MM.1S (cell line): ENCODE results near the gene VAPA.

Source experiments
- DNase-seq: peaks from one replicate; pipeline ENCODE4 v3.0.0-alpha.2; 2015
- H2AFZ ChIP-seq: fragments of 300-600 bp; sonication (generic); 2 replicates; pipeline ENCODE4 v1.6.0; 2016; ENCODE audit warnings: antibody characterized with exemption, low read length
- H3F3A ChIP-seq: fragments of 300-600 bp; sonication (generic); 2 replicates; pipeline ENCODE4 v1.6.1; 2016; ENCODE audit warnings: mild to moderate bottlenecking, antibody characterized with exemption, low read length, moderate library complexity, mixed read lengths; ENCODE audit not compliant: insufficient read depth
- H3K27ac ChIP-seq: fragments of 300-600 bp; sonication (generic); 2 replicates; pipeline ENCODE4 v1.5.1; 2016; ENCODE audit warnings: mild to moderate bottlenecking, low read length
- H3K27me3 ChIP-seq: fragments of 300-600 bp; sonication (generic); replicated peaks from 2 replicates; pipeline ENCODE4 v1.6.0; 2016; ENCODE audit warnings: low read length; ENCODE audit not compliant: insufficient read depth
- H3K36me3 ChIP-seq: fragments of 300-600 bp; sonication (generic); replicated peaks from 2 replicates; pipeline ENCODE4 v1.6.1; 2016; ENCODE audit warnings: mild to moderate bottlenecking, low read length, mixed read lengths; ENCODE audit not compliant: insufficient read depth
- H3K4me1 ChIP-seq: fragments of 300-600 bp; sonication (generic); 2 replicates; pipeline ENCODE4 v1.6.1; 2016; ENCODE audit warnings: low read length, mixed read lengths
- H3K4me2 ChIP-seq: fragments of 300-600 bp; sonication (generic); 2 replicates; pipeline ENCODE4 v1.6.0; 2016; ENCODE audit warnings: low read depth, low read length
- H3K4me3 ChIP-seq: fragments of 300-600 bp; sonication (generic); 2 replicates; pipeline ENCODE4 v1.5.1; 2016; ENCODE audit warnings: low read length, mixed read lengths
- H3K79me2 ChIP-seq: fragments of 300-600 bp; sonication (generic); 2 replicates; pipeline ENCODE4 v1.6.1; 2016; ENCODE audit warnings: mixed run types, low read length, mixed read lengths
- H3K9ac ChIP-seq: fragments of 300-600 bp; sonication (generic); 2 replicates; pipeline ENCODE4 v1.6.1; 2016; ENCODE audit warnings: low read length, mixed read lengths
- H3K9me2 ChIP-seq: fragments of 300-600 bp; sonication (generic); replicated peaks from 2 replicates; pipeline ENCODE4 v1.6.1; 2016; ENCODE audit warnings: mild to moderate bottlenecking, low read length, mixed read lengths; ENCODE audit not compliant: insufficient read depth
- H3K9me3 ChIP-seq: fragments of 300-600 bp; sonication (generic); replicated peaks from 2 replicates; pipeline ENCODE4 v1.6.1; 2016; ENCODE audit warnings: mild to moderate bottlenecking, low read length, mixed read lengths; ENCODE audit not compliant: insufficient read depth
- H4K20me1 ChIP-seq: fragments of 300-600 bp; sonication (generic); 2 replicates; pipeline ENCODE4 v1.6.1; 2016; ENCODE audit warnings: mild to moderate bottlenecking, low read length, moderate library complexity, mixed read lengths; ENCODE audit not compliant: insufficient read depth
- CTCF ChIP-seq: fragments of 300-600 bp; sonication (generic); IDR thresholded peaks from 2 replicates; pipeline ENCODE4 v1.5.1; 2016; ENCODE audit warnings: antibody characterized with exemption, low read length, mixed read lengths
- EZH2 ChIP-seq: fragments of 300-600 bp; sonication (generic); optimal IDR thresholded peaks from 2 replicates; pipeline ENCODE3; 2017; ENCODE audit warnings: low read depth, mild to moderate bottlenecking, antibody characterized with exemption, low read length, mixed read lengths
- EZH2phosphoT487 ChIP-seq: fragments of 300-600 bp; sonication (generic); IDR thresholded peaks from 2 replicates; pipeline ENCODE4 v1.6.1; 2018; ENCODE audit warnings: antibody characterized with exemption, low read length

The VAPA gene

DNA sequence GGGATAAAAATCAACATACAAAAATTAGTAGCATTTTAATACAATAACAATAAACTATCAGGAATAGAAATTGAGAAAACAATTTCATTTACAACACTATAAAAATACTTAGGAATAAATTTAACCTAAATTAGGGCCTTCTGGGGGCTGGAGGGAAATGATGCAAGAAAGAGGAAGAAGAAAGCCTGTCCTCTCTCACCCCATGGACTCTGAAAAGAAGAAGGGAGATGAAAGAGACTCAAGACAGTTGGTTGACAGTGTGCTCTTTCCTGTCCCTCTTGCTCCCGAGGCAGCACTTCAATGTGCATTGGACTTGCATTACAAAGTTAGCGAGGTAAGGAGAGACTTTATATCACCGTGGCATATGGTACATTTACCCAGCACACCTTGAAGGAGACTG is 88.5 kb downstream of the VAPA start:
- Histone ChIP-seq H2AFZ (no peak overlapping the region), H3K4me1 (no peaks in the 10 kb centered on the region), H3K79me2 (no peaks in the 10 kb centered on the region), H3K27ac (no peak overlapping the region), H3K9me3 (no peaks in the 10 kb centered on the region), H3F3A (no peaks in the 10 kb centered on the region), H3K36me3 (no peaks in the 10 kb centered on the region), H3K9me2 (no peaks in the 10 kb centered on the region), H3K27me3 (no peaks in the 10 kb centered on the region), H3K4me3 (no peak overlapping the region), H3K4me2 (no peak overlapping the region), H3K9ac (no peak overlapping the region), H4K20me1 (no peaks in the 10 kb centered on the region)
- no peak for DNase-seq
- no peak for TF ChIP-seq EZH2
- no peak for TF ChIP-seq EZH2phosphoT487
- TF ChIP-seq CTCF: no peak

DNA sequence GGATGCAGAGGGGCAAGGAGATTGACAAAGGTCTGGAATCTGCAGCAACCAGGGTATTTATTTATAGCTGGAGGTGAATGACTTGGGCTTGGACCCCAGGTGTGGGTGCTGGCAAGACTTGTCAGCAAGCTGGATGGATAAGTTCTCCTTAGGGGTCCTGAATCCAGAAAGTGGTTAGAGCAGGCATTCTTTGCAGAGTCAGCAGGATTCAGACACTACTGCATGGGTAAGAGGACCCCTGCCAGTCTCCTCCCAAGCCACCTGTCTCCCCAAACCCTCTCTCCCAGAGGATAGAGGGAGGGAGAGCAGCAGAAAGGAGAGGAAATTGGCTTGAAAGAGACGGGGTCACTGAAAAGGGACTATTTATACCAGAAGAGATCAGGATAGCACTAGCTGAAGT is 89.5 kb downstream of the VAPA start:
- no peak overlapping the region for H2AFZ ChIP-seq
- DNase-seq: no peak
- no peaks in the 10 kb centered on the region for H3K36me3 ChIP-seq
- no peaks in the 10 kb centered on the region for H3K9me3 ChIP-seq
- no peaks in the 10 kb centered on the region for H3K4me1 ChIP-seq
- H3K4me2 ChIP-seq: no peak overlapping the region
- H3K27ac ChIP-seq: no peak overlapping the region
- no peaks in the 10 kb centered on the region for H3K9me2 ChIP-seq
- no peak overlapping the region for H3K4me3 ChIP-seq
- H3K9ac ChIP-seq: no peak overlapping the region
- no peaks in the 10 kb centered on the region for H3K79me2 ChIP-seq
- no peak for TF ChIP-seq CTCF
- no peak for TF ChIP-seq EZH2phosphoT487
- no peak for TF ChIP-seq EZH2
- H3K27me3 ChIP-seq: no peaks in the 10 kb centered on the region
- no peaks in the 10 kb centered on the region for H4K20me1 ChIP-seq
- no peaks in the 10 kb centered on the region for H3F3A ChIP-seq

- no peaks in the 10 kb centered on the region for H3K79me2 ChIP-seq
- H3K9ac ChIP-seq: no peak overlapping the region
- H4K20me1 ChIP-seq: no peaks in the 10 kb centered on the region
- H2AFZ ChIP-seq: no peak overlapping the region
- TF ChIP-seq CTCF: no peak
- no peak for TF ChIP-seq EZH2
- TF ChIP-seq EZH2phosphoT487: no peak
- no peaks in the 10 kb centered on the region for H3K4me1 ChIP-seq
- H3K27ac ChIP-seq: no peak overlapping the region
- H3F3A ChIP-seq: no peaks in the 10 kb centered on the region
- no peak overlapping the region for H3K4me2 ChIP-seq
- no peaks in the 10 kb centered on the region for H3K27me3 ChIP-seq
- no peaks in the 10 kb centered on the region for H3K9me2 ChIP-seq
- no peak overlapping the region for H3K4me3 ChIP-seq
- H3K36me3 ChIP-seq: no peaks in the 10 kb centered on the region
- no peak for DNase-seq
- H3K9me3 ChIP-seq: no peaks in the 10 kb centered on the region
Measured at GRCh38 chr18:10003866-10004265, 90.0 kb downstream of the VAPA start.

DNA sequence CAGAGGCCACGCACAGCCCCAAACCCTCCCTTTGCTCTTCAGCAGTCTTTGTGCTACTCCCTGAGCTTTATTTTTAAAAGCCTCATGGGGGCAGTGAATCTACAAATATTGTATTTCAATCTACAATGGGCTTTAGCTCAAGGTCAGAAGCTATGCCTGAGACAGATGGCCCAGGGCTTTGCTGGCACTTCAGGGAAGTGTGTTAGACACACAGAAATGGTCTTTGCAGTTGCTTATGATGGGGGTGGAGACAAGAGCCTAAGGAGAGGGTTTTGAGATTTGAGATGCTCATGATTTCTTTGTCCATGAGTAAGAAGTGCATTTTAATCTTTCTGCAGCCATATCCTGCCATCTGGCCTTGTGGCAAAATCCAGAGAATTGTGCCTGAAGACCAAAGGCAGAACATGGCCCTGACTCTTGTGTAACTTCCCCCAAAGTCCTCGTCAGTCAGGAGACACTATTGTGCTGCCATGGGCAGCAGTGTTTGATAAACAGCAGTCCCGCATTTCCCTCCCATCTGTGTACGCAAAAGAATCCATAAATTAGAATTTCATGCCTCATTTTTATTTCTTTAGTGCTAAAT is 92.6 kb downstream of the VAPA start:
- DNase-seq: no peak
- H3K4me1 ChIP-seq: no peaks in the 10 kb centered on the region
- H3K9ac ChIP-seq: no peak overlapping the region
- no peak overlapping the region for H3K27ac ChIP-seq
- no peak overlapping the region for H2AFZ ChIP-seq
- H3F3A ChIP-seq: no peaks in the 10 kb centered on the region
- no peak overlapping the region for H3K4me2 ChIP-seq
- H3K79me2 ChIP-seq: no peaks in the 10 kb centered on the region
- H3K9me2 ChIP-seq: no peaks in the 10 kb centered on the region
- no peaks in the 10 kb centered on the region for H4K20me1 ChIP-seq
- H3K9me3 ChIP-seq: no peaks in the 10 kb centered on the region
- TF ChIP-seq CTCF: no peak
- TF ChIP-seq EZH2phosphoT487: no peak
- H3K4me3 ChIP-seq: no peak overlapping the region
- no peaks in the 10 kb centered on the region for H3K36me3 ChIP-seq
- no peaks in the 10 kb centered on the region for H3K27me3 ChIP-seq
